ENCODE results near the gene POLR3K.
"Not testable (repeated sequence)": the region's sequence is repeated elsewhere in the genome, so short reads cannot be mapped to it uniquely, and the experiment has no call there.

POLR3K gene

DNA sequence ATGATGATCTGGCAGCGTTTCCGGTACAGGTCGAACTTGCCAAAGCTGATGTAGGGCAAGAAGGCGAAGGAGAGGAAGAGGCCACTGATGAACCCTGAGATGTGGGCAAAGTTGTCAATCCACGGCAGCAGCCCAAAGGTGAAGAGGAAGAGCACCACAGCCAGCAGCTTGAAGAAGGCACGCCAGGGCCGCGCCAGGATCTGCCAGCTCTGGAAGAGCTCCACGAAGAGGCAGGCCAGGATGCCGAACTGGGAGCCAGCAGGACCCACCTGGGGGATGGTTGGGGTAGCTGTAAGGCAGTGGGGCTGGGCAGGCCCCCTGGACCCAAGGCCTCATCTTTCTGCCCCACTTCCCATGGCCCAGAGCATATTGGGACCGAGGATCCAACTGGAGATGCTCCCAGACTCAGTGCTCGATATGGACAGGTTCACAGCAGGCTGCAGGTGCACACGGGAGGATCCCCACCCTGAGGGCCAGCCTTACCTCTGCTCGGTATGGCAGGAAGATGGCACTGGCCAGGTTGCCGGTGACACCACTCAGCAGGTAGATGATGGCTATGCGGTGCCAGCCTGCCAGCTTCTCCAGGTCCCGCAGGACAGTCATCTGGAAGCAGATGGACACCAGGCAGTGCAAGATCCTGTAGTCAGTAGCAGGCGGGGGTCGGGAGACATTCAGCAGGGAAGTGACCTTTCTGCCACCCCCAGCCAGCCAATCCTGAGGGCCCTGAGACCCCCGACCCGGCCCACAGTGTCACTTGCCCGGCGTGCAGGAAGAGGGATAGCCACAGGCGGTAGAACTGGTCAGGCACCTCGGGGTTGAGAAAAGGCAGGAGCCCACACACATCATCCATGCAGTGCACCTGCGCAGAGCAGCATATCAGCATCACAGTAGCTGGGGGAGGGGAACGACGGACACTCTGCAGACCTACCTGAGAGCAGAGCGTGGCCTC lies 5.4 kb upstream of the POLR3K start:
- ATAC-seq (replicated peaks; ENCODE audit: extremely low read depth, poor library complexity, severe bottlenecking) = no peak
- no peak for DNase-seq (ENCODE audit: low spot score in 2 of 2)
- peaks cover 1% of the 10 kb centered on the region for H3K36me3 Mint-ChIP-seq (ENCODE audit: insufficient read depth)
- H3K27ac Mint-ChIP-seq (ENCODE audit: low read depth) = no peak overlapping the region
- peaks cover 7% of the 10 kb centered on the region for H3K4me1 Mint-ChIP-seq
- no peaks in the 10 kb centered on the region for H3K9me3 Mint-ChIP-seq
- no peak overlapping the region for H3K4me3 Mint-ChIP-seq
- no peaks in the 10 kb centered on the region for H3K27me3 Mint-ChIP-seq

- no peak for ATAC-seq (replicated peaks; ENCODE audit: extremely low read depth, poor library complexity, severe bottlenecking)
Observed at GRCh38 chr16:57711-58110, 4.3 kb upstream of the POLR3K start.

GRCh38 chr16:56231-56927 lies 3.0 kb upstream of the POLR3K start:
- Mint-ChIP-seq H3K4me3 (peak overlapping the region; percentile 11), H3K36me3 (ENCODE audit: insufficient read depth) (peaks cover 13% of the 10 kb centered on the region), H3K27ac (ENCODE audit: low read depth) (no peak overlapping the region), H3K27me3 (no peaks in the 10 kb centered on the region), H3K9me3 (no peaks in the 10 kb centered on the region), H3K4me1 (peaks cover 23% of the 10 kb centered on the region)
- ATAC-seq (replicated peaks; ENCODE audit: extremely low read depth, poor library complexity, severe bottlenecking) = no peak
- no peak for DNase-seq (ENCODE audit: low spot score in 2 of 2)

More at GRCh38 chr16:57711-58110, 4.3 kb upstream of the POLR3K start:
- Mint-ChIP-seq H3K9me3 (no peaks in the 10 kb centered on the region), H3K27ac (ENCODE audit: low read depth) (no peak overlapping the region), H3K4me3 (no peak overlapping the region), H3K4me1 (peaks cover 17% of the 10 kb centered on the region), H3K36me3 (ENCODE audit: insufficient read depth) (peaks cover 9% of the 10 kb centered on the region), H3K27me3 (no peaks in the 10 kb centered on the region)
- DNase-seq (ENCODE audit: low spot score in 2 of 2) = no peak

DNA sequence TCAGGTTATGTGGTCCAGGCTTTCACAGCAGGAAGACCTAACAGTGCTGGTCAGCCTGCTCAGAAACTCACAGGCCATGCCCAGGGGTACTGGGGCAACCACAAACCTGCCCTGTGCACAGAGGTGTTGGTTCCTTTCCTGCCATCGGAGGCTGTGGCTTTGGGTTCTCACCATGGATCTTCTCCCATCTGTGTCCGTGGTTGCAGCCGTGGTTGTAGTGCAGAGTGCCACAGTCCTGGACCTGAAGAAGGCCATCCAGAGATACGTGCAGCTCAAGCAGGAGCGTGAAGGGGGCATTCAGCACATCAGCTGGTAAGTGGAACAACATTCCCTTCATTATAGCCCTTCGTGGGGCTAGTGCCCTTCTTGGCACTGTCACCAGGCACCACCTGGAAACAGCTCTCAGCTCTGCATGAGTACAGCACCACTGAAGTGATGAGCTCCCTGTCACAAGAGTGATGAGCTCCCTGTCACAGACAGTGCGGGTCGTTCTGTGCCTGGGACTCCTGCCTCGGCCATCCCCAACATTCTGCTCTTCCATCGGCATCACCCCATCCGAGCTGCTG lies 2.2 kb upstream of the POLR3K start:
- H3K4me1 Mint-ChIP-seq = peaks cover 30% of the 10 kb centered on the region
- peak overlapping the region; percentile 36 for H3K4me3 Mint-ChIP-seq

GRCh38 chr16:54237-54581 lies 801 bp upstream of the POLR3K start:
- Mint-ChIP-seq H3K27me3 (no peaks in the 10 kb centered on the region), H3K36me3 (ENCODE audit: insufficient read depth) (peaks cover 29% of the 10 kb centered on the region), H3K4me3 (peak overlapping the region; percentile 99), H3K4me1 (peaks cover 36% of the 10 kb centered on the region), H3K27ac (ENCODE audit: low read depth) (peak overlapping the region; percentile 95), H3K9me3 (no peaks in the 10 kb centered on the region)
- no peak for DNase-seq (ENCODE audit: low spot score in 2 of 2)
- no peak for ATAC-seq (replicated peaks; ENCODE audit: extremely low read depth, poor library complexity, severe bottlenecking)

More for the DNA sequence above, 2.2 kb upstream of the POLR3K start:
- Mint-ChIP-seq H3K27me3 (no peaks in the 10 kb centered on the region), H3K27ac (ENCODE audit: low read depth) (no peak overlapping the region), H3K9me3 (no peaks in the 10 kb centered on the region), H3K36me3 (ENCODE audit: insufficient read depth) (peaks cover 19% of the 10 kb centered on the region)
- no peak for ATAC-seq (replicated peaks; ENCODE audit: extremely low read depth, poor library complexity, severe bottlenecking)
- no peak for DNase-seq (ENCODE audit: low spot score in 2 of 2)

GRCh38 chr16:50769-51591 lies 2.4 kb downstream of the POLR3K start:
- H3K9me3 Mint-ChIP-seq = no peaks in the 10 kb centered on the region
- H3K4me1 Mint-ChIP-seq = peaks cover 32% of the 10 kb centered on the region
- DNase-seq (ENCODE audit: low spot score in 2 of 2) (no peak), ATAC-seq (replicated peaks; ENCODE audit: extremely low read depth, poor library complexity, severe bottlenecking) (no peak)
- H3K4me3 Mint-ChIP-seq = peak overlapping the region; percentile 99
- no peak overlapping the region for H3K27ac Mint-ChIP-seq (ENCODE audit: low read depth)
- peaks cover 48% of the 10 kb centered on the region for H3K36me3 Mint-ChIP-seq (ENCODE audit: insufficient read depth)
- H3K27me3 Mint-ChIP-seq = no peaks in the 10 kb centered on the region

DNA sequence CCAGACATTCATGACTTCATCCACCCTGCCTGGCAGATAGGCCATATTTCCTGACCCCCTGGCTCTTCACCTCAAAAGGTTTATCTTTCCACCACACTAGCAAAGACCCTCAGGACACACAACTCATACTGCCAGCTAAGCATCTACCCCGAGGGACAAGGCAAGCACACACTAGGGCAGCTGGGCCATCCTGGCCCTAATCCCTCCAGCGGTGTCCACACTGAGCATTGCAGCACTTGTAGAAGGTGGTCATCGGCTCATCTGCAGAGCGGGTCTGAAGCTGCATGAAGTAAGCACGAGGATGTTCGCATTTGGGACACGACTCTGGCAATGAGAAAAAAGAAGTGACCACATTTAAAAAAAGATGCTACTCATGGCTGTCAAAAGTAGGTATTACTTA lies 6.2 kb downstream of the POLR3K start:
- H3K9me3 Mint-ChIP-seq = no peaks in the 10 kb centered on the region
- no peaks in the 10 kb centered on the region for H3K27me3 Mint-ChIP-seq
- H3K4me3 Mint-ChIP-seq = no peak overlapping the region
- peaks cover 60% of the 10 kb centered on the region for H3K36me3 Mint-ChIP-seq (ENCODE audit: insufficient read depth)
- no peak for ATAC-seq (replicated peaks; ENCODE audit: extremely low read depth, poor library complexity, severe bottlenecking)
- H3K4me1 Mint-ChIP-seq = peaks cover 26% of the 10 kb centered on the region
- no peak for DNase-seq (ENCODE audit: low spot score in 2 of 2)
- H3K27ac Mint-ChIP-seq (ENCODE audit: low read depth) = no peak overlapping the region

DNA sequence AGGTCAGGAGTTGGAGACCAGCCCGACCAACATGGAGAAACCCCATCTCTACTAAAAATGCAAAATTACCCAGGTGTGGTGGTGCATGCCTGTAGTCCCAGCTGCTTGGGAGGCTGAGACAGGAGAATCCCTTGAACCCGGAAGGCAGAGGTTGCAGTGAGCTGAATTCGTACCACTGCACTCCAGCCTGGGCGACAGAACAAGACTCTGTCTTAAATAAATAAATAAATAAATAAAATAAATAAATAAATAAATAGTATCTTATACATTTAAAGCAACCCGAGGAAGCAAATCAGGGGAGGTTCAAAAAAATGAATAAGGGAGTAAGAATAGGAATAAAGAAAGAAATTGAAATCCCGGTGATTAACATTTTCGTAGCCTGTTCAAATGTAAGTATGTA lies 6.9 kb downstream of the POLR3K start:
- ATAC-seq (replicated peaks; ENCODE audit: extremely low read depth, poor library complexity, severe bottlenecking); H3K27ac Mint-ChIP-seq (ENCODE audit: low read depth); H3K9me3 Mint-ChIP-seq; H3K4me3 Mint-ChIP-seq; DNase-seq (ENCODE audit: low spot score in 2 of 2); H3K27me3 Mint-ChIP-seq: not testable (repeated sequence)
- peaks cover 32% of the 10 kb centered on the region for H3K4me1 Mint-ChIP-seq
- H3K36me3 Mint-ChIP-seq (ENCODE audit: insufficient read depth) = peaks cover 61% of the 10 kb centered on the region

- Mint-ChIP-seq H3K36me3 (ENCODE audit: insufficient read depth) (peaks cover 55% of the 10 kb centered on the region), H3K27me3 (no peaks in the 10 kb centered on the region), H3K27ac (ENCODE audit: low read depth) (no peak overlapping the region), H3K9me3 (no peaks in the 10 kb centered on the region), H3K4me3 (no peak overlapping the region), H3K4me1 (peaks cover 25% of the 10 kb centered on the region)
- DNase-seq (ENCODE audit: low spot score in 2 of 2) (no peak), ATAC-seq (replicated peaks; ENCODE audit: extremely low read depth, poor library complexity, severe bottlenecking) (no peak)
Observed at GRCh38 chr16:45454-45853, 8.0 kb downstream of the POLR3K start.

- no peak for DNase-seq (ENCODE audit: low spot score in 2 of 2)
- H3K36me3 Mint-ChIP-seq (ENCODE audit: insufficient read depth) = peaks cover 49% of the 10 kb centered on the region
- peaks cover 19% of the 10 kb centered on the region for H3K4me1 Mint-ChIP-seq
- no peak overlapping the region for H3K4me3 Mint-ChIP-seq
- no peak overlapping the region for H3K27ac Mint-ChIP-seq (ENCODE audit: low read depth)
- no peak for ATAC-seq (replicated peaks; ENCODE audit: extremely low read depth, poor library complexity, severe bottlenecking)
- no peaks in the 10 kb centered on the region for H3K9me3 Mint-ChIP-seq
- H3K27me3 Mint-ChIP-seq = no peaks in the 10 kb centered on the region
Observed at GRCh38 chr16:44655-45054, 8.8 kb downstream of the POLR3K start.

DNA sequence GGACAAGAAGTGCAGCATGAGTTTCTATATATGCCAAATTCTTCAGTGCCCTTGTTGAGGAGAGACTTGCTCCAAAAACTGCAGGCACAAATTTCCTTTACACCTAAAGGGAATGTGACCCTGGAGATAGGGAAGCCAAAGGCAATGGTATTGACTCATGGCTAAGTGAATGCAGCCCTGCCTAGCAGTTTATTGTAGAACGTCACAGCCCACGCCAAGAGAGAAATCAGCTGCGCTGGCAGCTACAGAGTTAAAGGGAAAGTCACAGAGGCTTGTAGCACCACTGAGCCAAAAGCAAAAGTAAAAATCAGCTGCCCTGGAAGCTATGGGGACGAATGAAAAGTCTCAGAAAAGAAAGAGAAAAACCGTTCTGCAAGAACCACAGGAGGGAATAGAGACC lies 10.1 kb downstream of the POLR3K start:
- no peak for DNase-seq (ENCODE audit: low spot score in 2 of 2)
- Mint-ChIP-seq H3K4me1 (peaks cover 32% of the 10 kb centered on the region), H3K27me3 (no peaks in the 10 kb centered on the region), H3K9me3 (no peaks in the 10 kb centered on the region), H3K4me3 (no peak overlapping the region), H3K27ac (ENCODE audit: low read depth) (no peak overlapping the region), H3K36me3 (ENCODE audit: insufficient read depth) (peaks cover 46% of the 10 kb centered on the region)
- ATAC-seq (replicated peaks; ENCODE audit: extremely low read depth, poor library complexity, severe bottlenecking) = no peak

DNA sequence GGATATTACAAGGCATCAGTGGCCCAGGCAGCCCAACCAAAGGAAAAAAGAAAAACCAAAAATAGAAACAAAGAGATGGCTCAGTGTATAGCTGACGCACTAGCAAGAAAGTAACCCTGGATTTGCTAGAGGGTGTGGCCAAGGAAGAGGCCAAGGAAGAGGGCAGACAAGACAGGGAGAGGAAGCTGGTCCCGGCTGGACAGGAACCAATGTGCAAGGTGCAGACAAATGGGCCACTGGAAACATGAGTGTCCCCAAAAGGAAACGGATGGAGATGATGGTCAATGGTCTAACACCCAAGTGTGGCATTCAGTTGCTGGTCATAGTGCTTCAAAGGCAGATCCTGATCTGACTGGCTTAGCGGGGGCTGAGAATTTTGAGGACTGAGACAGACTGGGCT lies 10.7 kb downstream of the POLR3K start:
- Mint-ChIP-seq H3K27me3 (no peaks in the 10 kb centered on the region), H3K4me3 (no peak overlapping the region), H3K36me3 (ENCODE audit: insufficient read depth) (peaks cover 41% of the 10 kb centered on the region), H3K27ac (ENCODE audit: low read depth) (peak overlapping the region; percentile 77), H3K9me3 (no peaks in the 10 kb centered on the region), H3K4me1 (peaks cover 37% of the 10 kb centered on the region)
- no peak for DNase-seq (ENCODE audit: low spot score in 2 of 2)
- ATAC-seq (replicated peaks; ENCODE audit: extremely low read depth, poor library complexity, severe bottlenecking) = no peak

All from central memory CD8-positive, alpha-beta T cell (primary cell).